Measurements from ENCODE around the gene MRPS23.

MRPS23 gene

GRCh38 chr17:57858838-57859237, 9.0 kb upstream of the MRPS23 start:
- H3K4me3 ChIP-seq (ENCODE audit: low read depth, low read length), result no peak overlapping the region
- no peak for TF ChIP-seq CTCF (IDR thresholded peaks at IDR 0.05; ENCODE audit: control insufficient read depth, extremely low read depth, insufficient read depth)
- DNase-seq (ENCODE audit: low read depth), result no peak

GRCh38 chr17:57856792-57857620, 7.2 kb upstream of the MRPS23 start:
- DNase-seq (ENCODE audit: low read depth), result no peak
- H3K4me3 ChIP-seq (ENCODE audit: low read depth, low read length), result no peak overlapping the region
- TF ChIP-seq CTCF (IDR thresholded peaks at IDR 0.05; ENCODE audit: control insufficient read depth, extremely low read depth, insufficient read depth), result no peak

GRCh38 chr17:57855391-57856035, 5.7 kb upstream of the MRPS23 start:
- no peak for DNase-seq (ENCODE audit: low read depth)
- TF ChIP-seq CTCF (IDR thresholded peaks at IDR 0.05; ENCODE audit: control insufficient read depth, extremely low read depth, insufficient read depth), result no peak

GRCh38 chr17:57853695-57854094, 3.9 kb upstream of the MRPS23 start:
- no peak overlapping the region for H3K4me3 ChIP-seq (ENCODE audit: low read depth, low read length)
- TF ChIP-seq CTCF (IDR thresholded peaks at IDR 0.05; ENCODE audit: control insufficient read depth, extremely low read depth, insufficient read depth), result no peak
- DNase-seq (ENCODE audit: low read depth), result no peak

More at GRCh38 chr17:57855391-57856035, 5.7 kb upstream of the MRPS23 start:
- H3K4me3 ChIP-seq (ENCODE audit: low read depth, low read length), result no peak overlapping the region

- H3K4me3 ChIP-seq (ENCODE audit: low read depth, low read length), result no peak overlapping the region
- TF ChIP-seq CTCF (IDR thresholded peaks at IDR 0.05; ENCODE audit: control insufficient read depth, extremely low read depth, insufficient read depth), result no peak
- no peak for DNase-seq (ENCODE audit: low read depth)
These were observed 3.1 kb upstream of the MRPS23 start for GRCh38 chr17:57852955-57853328.

GRCh38 chr17:57852092-57852954, 2.5 kb upstream of the MRPS23 start:
- no peak overlapping the region for H3K4me3 ChIP-seq (ENCODE audit: low read depth, low read length)
- TF ChIP-seq CTCF (IDR thresholded peaks at IDR 0.05; ENCODE audit: control insufficient read depth, extremely low read depth, insufficient read depth), result no peak
- no peak for DNase-seq (ENCODE audit: low read depth)

All from LNCaP clone FGC (cell line).